DMS 273 (cell line): ENCODE data around the gene EIF4E.

Source experiments
- DNase-seq: peaks from one replicate; lab custom pipeline; 2025; ENCODE audit not compliant: unreplicated experiment; lab: John Stamatoyannopoulos, UW

The EIF4E gene, protein sequence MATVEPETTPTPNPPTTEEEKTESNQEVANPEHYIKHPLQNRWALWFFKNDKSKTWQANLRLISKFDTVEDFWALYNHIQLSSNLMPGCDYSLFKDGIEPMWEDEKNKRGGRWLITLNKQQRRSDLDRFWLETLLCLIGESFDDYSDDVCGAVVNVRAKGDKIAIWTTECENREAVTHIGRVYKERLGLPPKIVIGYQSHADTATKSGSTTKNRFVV

DNA sequence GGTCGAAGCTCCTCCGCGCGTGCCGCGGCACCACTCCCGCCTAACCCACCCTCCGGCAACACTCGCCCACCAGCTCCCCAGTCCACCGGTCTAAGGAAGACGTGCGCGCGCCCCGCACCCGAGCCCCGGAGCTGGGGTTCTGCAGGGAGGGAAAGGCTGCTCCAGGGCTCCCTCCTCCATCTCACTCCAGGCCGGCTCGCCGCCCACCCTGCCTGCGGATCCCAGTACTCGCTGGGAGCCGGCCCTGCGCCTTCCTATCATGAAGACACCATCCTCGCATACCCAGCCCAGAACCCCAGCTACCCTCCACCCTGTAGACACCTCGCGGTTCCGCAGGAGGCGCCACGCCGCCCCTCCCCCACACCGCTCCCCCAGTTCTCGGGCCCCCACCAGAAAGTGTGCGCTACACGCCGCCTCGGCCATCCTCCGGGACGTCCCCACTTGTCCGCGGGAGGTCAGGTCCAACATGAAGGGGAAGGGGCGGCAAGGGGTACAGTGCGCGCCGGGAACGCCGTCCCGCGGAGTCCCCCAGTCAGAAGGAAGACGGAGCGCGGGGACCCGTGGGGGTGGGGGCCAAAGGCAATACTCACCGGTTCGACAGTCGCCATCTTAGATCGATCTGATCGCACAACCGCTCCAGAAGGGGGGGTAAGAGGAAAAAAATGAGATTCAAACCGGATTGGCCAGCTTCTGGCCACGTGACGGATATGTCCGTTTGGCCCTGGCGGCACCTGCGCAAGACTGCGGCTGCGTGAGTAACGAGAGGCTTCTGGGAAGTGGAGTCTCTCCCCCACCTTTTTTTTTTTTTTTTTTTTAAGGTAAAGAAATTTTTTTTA, at the start of gene EIF4E:
Gene EIF4E, minus strand, starts transcription at position 629 of the 836 bp plus-strand sequence. Its CDS starts 21 bp downstream, at position 608.
- peak; percentile 97 for DNase-seq

DNA sequence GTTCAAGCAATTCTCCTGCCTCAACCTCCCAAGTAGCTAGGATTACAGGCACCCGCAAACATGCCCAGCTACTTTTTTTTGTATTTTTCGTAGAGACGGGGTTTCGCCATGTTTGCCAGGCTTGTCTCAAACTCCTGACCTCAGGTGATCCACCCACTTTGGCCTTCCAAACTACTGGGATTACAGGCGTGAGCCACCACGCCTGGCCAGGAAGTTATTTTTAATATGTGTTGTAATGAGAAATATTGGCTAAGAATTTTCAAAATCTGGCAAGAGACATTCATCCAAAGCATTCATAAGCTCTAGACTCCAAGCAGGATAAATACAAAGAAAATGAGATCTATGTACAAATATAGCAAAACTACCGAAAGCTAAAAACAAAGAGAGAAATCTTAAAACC, 48.6 kb upstream of the EIF4E start:
- no peak for DNase-seq

DNA sequence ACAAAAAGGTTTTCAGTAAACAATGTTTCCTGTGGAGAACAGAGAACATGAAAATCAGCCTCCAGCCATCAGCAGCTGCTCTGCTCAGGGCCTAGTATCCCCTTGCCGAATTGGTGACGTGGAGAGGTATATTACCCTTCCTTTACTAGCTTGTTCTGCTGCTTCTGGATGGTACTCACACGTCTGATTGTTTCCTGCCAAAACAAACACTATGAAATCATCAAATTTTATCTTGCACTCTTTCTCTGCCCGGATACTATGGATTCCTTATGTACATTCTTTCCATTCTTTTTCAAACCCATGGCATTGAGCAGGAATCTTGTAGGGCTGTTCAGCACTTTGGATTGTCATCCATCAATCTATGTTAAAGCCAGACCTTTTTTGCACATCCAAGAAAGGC, 47.8 kb upstream of the EIF4E start:
- DNase-seq, result no peak

DNA sequence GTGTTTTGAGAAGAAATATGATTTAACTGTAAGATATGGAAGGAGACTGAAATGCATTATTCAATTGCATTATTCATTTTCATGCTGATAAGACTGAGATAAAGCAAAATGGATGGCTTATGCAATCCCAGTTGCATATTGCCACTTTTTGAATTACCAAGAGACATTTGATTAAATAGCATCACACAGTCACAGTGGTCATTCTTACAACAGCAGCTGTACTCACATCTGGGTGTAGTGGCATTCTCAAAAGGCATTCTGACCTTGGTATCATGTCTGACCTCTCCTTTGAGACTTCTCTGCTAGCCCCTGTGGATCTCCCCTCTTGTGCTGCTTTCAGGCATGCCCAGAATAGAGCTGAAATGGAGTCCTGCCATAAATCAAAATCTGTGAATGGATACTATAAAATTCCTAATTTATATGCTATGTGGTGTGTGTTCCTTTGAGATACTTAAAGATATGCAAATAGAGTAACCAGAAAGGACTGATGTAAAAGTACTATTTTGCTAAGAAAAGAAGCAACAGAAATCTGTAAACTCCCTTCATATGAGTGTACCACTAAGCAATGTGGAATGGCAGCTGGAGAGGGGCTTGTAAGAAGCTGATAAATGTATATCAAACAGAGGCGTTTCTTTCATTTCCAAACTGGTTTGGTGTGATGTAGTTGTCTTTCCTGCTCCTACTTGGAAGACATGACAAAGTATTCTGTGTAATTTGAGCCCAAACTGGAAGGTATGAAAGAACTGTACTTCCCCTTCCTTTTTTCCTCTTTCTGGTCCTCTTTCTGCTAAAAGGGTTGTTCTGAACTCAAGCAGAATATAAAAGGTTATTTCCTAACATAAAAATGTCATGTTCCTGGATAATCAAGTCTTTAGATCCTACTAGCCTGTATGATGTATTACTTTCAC, 41.2 kb upstream of the EIF4E start:
- no peak for DNase-seq

DNA sequence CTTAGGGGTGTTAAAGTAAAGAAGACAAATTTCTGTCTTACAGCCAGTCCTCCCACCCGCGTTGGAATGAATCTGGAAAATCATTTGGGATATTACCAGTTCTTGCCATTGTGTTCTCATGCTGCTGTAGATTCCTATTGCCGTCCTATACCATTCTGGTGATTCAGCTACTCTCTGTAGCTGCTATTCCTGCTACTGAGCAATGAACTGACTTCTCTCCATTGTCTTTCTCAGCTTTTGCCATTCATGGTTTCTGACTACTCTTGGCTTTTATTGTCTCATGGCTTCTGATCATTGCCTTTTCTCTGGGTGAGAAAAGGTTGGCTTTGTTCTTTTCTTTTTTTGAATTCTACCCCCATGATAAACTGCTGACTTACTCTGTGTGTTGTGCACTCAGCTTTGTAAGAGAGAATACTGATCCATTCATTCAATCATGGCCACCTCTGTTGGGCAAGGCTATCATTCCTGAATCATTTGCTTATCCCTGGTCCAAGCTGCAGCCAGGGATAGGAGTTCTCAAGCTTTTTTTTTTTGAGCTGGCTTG, 38.9 kb upstream of the EIF4E start:
- no peak for DNase-seq

DNA sequence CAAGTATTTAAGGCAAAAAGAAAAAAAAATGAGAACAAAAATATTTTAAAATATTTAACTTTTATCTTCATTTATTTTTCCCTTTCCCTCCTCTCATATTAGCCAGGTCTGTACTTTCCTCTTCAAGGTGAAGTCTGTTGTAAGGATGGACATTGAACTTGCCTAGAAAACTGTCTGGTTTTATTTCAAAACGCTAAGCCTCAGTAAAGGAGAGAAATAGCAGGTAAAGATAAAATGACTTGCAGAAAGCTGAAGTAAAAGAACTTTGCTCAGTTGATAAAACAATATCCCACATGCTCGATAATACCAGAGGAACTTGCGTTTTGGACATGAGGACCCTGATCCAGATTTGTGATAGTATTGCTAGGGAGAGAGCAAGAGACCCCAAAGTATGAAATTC, 38.0 kb upstream of the EIF4E start:
- DNase-seq, result no peak

DNA sequence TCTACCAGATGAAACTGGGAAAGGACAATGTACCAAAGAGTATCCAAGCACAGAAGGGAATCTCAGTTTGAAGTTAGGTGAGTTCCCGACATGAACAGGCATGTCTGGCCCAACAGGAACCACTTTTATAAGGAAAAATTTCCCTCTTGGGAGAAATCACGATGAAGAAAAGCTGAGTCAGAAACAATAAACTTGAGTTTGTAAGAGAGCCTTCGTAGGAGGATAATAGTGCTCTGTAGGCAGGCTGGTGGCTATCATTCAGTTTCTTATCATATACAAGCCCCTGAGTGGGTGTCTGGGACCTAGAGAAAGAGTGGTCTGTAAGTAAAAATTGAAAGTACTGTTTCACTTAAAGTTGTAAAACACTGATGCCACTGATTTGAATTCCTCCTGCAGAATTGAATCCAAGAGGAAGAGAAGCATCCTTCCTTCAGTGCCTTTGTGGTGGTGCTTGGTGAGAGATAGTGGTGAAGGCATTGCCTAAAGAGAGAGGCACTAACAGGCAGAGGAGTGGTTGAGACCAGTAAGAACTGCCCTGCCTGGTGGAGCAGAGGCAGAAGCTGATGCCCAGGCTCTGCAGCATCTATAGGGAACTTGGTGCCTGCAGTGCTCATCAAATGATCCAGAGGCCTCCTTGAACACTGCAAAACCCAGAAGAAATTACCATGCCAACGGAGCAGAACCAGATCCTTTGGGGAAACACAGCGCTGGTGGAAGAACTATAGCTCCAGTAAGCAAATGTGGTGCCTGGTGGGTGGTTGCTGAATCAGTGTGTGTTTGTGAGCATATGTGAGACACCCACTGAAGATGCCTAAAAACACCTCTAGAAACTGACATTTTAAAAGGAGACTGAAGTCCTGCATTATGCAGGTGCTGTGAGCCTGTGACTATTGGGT, 34.9 kb upstream of the EIF4E start:
- peak; percentile 10 for DNase-seq

DNA sequence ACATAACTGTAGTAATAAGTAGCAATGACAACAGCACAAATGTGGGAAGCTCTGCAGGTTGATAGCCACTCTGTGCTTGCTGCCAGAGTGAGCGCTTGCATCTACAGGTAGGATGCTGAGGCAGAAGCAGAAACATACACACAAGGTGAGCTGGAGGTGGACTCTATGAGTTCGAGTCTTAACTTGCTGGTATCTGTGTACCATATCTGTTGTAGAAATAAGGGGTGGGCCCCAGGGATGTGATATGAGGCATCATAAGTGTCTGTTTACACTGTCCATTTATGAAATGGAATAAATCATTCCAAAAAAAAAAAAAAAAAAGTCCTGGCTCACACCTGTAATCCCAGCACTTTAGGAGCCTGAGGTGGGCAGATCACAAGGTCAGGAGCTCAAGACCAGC, 32.8 kb upstream of the EIF4E start:
- no peak for DNase-seq

DNA sequence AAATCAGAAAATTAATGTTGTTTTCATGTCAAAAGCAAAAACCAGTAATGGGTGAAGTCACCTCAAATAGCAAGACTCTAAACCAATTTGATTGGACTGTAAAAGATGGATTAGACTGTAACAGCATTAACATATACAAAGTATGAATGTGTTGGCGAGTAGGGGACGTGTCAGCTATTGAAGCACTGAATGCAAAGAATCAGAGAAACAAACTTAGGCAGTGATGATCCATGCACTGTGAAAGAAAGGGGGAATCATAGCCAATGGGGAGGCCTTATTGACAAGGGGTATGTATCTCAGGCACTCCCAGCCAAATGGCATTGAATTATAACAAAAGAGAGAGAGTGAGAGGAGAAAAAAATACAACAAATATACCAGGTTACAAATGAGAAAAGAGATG, 30.5 kb upstream of the EIF4E start:
- DNase-seq, result no peak

DNA sequence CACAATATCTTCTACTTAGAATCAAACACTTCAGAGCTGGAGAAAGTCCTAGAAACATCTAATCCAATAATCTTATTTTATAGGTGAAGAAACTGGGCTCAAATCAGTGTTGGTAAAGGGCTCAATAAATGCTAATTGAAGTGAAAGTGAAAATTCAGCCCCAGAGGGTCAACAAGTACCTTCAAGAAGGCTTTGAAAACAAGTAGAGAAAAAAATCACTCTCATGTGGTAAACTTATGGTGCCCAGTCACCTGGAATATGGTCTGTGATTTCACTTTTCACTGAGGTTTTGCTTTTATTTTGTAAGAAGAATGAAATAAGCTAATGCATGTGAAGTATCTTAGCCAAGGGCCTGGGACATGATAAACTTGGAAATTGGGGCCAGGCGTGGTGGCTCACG, 29.1 kb upstream of the EIF4E start:
- no peak for DNase-seq

DNA sequence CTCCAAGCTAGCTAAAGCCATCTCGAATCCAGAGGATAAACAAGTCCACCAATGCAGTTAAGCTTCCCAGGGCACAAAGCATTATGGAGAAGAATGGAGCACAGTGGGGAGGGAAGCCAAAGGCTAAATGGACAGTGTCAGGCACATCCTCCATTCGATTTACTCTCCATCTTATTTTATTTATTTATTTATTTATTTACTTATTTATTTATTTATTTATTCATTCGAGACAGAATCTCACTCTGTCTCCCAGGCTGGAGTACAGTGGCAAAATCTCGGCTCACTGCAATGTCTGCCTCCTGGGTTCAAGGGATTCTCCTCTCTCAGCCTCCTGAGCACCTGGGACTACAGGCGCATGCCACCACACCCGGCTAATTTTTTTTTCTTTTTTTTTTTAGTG, 26.3 kb upstream of the EIF4E start:
- no peak for DNase-seq

DNA sequence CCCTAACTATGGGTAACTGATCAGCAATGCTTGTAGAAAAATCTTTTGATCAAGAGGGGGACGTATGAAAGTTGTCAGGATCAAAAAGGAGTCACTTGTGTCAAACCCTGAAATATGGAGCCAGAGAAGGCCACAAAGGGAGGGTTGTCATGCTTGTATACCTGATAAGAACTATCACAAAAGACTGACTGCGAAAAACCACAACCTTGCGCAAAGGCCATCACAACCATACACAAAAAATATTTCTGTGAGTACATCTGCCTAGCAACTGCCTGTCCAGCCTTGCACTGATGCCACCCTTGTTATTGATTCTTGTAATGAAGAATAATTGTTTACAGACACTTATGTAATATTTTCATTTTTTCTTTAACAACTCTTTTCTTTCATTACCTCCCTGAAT, 22.8 kb upstream of the EIF4E start:
- DNase-seq, result no peak

DNA sequence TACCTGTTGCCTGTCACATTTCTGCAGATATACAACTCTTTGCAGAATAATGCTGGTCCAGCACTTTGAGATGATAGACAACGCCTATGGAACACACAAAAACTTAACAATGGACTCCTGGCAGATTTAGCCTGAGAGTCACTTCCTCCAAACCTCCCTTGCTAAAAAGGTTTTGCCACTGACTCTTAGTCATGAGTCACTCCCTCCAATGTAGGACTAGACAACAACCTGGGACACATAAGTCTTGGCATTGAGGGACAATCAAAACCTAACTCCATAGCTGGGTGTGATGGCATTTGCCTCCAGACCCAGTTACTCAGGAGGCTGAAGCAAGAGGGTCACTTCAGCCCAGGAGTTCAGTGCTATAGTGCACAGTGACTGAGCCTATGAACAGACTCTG, 22.0 kb upstream of the EIF4E start:
- DNase-seq, result no peak

DNA sequence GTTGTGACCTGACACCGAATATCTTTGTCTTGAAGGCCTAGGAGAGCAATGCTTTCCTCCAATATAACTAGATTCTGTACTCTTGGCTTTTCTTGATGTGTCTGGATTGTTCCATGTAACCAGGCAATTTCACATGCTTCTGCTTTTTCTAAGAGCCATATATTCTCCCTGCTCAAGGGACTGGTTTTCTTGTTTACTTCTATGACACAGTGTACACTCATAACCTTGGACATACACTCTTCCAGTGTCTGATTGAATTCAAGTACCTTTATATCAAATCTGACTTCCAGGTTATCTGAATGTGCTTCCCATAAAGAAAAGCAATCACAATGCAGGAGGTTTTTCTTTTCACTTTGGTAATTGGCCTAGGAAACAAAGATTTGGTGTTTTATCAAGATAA, 17.4 kb upstream of the EIF4E start:
- DNase-seq, result no peak

DNA sequence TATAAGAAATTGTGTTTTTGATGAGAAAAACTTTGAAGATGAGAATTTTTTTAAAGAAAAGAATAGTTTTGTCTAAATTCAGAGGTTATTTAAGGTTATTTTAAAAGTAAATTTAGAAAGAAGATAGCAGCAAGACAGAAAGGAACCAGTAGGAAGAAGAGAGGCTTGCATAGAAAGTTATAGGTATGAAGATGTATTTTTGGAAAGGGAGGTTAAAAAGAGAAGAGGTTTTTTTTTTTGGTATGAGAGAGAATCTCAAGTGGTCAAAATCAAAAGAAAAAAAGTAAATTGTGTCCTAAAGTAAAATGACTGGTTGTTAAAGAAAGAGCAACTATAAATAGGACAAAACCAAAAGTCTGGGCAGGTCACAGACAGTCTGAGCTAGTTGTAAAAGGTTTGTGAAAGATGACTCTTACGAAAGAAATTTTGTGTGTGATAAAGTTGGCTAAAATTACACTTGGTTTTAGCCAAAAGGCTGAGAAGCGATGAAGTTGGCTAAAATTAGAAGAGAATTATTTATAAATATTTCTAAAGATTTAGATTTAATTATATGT, 16.4 kb upstream of the EIF4E start:
- no peak for DNase-seq

DNA sequence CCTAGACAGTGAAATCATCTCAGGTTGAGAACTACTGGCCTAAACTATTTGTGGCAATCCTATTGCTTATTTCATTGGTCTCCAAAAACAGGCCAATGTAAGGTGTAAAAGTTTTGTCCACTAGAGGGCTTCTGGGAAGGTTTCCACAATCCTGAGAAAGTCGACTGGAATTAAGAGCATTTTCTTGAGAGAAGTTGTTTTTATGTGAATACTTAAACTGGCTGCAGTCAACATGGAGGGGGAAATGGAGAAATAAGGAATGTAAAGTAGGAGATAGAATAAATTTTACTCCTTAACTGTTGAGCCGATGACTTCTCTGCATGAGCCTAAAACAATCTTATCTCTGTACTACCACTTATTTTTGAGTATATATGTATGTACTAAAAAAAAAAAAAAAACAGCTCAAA, 11.0 kb upstream of the EIF4E start:
- peak; percentile 69 for DNase-seq

DNA sequence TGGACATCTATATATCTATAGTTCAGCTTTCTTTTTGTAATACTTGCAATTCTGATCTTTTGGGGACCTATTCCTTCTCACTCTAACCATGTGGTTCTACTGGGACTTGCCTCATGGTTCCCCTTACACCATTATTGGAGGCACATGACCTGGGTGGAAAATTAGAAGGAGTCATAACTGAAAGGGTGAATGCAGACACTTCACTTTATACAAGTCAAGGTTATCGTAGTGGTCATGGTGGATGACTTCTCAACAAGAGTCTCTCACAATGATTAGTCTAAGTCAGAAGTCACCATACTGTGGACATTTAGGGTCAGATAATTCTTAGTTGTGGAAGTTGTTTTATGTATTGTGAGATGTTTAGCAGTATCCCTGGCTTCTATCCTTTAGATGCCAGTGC, 10.5 kb upstream of the EIF4E start:
- DNase-seq, result no peak

DNA sequence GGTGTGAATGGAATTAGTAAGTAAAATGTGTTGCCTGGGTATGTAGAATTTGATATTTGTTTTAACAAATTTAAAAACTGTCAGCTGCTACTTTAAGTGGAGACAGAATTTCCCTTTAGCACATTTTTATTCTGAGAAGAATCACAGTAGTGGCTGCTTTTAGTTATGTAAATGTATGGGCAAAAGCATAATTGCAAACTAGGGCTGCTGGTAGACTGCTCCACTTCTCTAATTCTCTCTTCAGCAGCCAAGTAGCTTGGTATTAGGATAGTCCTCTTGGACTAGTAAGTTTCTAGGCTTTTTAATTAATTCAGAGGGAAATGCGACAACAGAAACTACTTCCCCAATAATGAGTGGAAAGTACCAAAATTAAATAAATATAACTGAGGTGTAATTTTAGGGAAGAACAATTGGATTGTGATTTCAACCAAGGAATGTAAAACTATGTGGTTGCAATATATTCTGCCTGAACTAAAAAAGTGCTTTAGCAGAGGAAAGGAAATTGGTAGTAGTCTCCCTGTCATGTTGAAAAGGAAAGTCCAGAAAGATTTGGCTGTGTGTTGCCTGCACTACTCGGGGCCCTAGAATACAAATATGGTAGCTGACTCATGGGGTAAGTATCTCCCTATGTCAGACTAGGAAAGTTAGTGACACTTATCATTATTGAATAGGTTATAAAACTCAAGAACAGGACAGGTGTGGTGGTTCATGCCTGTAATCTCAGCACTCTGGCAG, 9.2 kb upstream of the EIF4E start:
- DNase-seq, result no peak

DNA sequence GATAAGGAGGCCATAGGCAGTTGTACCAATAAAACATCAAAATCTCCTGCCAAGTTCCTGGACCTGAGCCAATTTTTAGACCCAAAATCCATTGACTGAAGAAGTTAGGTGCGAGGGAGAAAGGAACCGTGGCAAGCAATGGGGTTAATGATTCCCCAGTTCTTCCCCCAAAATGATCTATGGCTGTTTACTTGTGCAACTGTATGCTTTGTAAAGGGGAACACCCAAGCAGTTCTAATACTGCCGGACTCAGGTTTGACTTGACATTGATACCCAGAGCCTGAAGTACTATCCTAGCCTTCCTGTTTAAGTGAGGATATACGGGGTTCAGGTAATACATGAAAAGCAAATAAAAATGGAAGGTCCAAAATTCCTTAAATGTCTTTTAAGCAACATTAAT, 6.7 kb upstream of the EIF4E start:
- DNase-seq, result no peak
